Transverse colon (tissue), 4 donors: ENCODE results near the gene CAMK2D. TPM values are rescaled to one million over a fixed set of nuclear protein-coding genes. Genes with fewer than 3 reads are reported as not detected.

ENCODE experiments used
- DNase-seq: peaks from one replicate; pipeline ENCODE4 v3.0.0-alpha.2; 2019
- H3K27ac ChIP-seq, 4 donors: fragments of 200-600 bp; sonication (generic); 2 replicates each; pipeline ENCODE4 v1.5.1; 2016 to 2018; ENCODE audit warnings: inconsistent platforms in 4 of 4
- H3K27me3 ChIP-seq: fragments of 200-600 bp; sonication (generic); 2 replicates; pipeline ENCODE4 v1.5.1; 2017; ENCODE audit warnings: inconsistent platforms
- H3K36me3 ChIP-seq, 4 donors: fragments of 200-600 bp; sonication (generic); 2 replicates each; pipeline ENCODE4 v1.5.1; 2017 to 2019; ENCODE audit warnings: inconsistent platforms in 4 of 4
- H3K4me1 ChIP-seq, 4 donors: fragments of 200-600 bp; sonication (generic); 2 replicates each; pipeline ENCODE4 v1.5.1; 2017 to 2020; ENCODE audit warnings: inconsistent platforms in 4 of 4
- H3K4me3 ChIP-seq, 4 donors: fragments of 200-600 bp; sonication (generic); 1 replicate in 1 of 4; 2 replicates in 3 of 4; pipeline versions ENCODE4 v1.5.1 to v1.6.1; 2017 to 2019; ENCODE audit warnings: inconsistent platforms in 4 of 4
- H3K9me3 ChIP-seq, 2 donors: fragments of 200-600 bp; sonication (generic); 2 replicates each; pipeline ENCODE4 v1.5.1; 2017 to 2019; ENCODE audit warnings: inconsistent platforms in 2 of 2
- EP300 ChIP-seq: sonication (generic); formaldehyde crosslinking; IDR thresholded peaks from one replicate; pipeline ENCODE4 v1.6.1; 2017; ENCODE audit warnings: antibody characterized with exemption, low read depth
- POLR2A ChIP-seq: fragments of 450-650 bp; IDR thresholded peaks from one replicate; pipeline ENCODE4 v1.6.1; 2016; ENCODE audit warnings: antibody characterized with exemption, mild to moderate bottlenecking, moderate library complexity
- POLR2AphosphoS5 ChIP-seq, 3 donors: sonication (generic); formaldehyde crosslinking; IDR thresholded peaks; one replicate each; pipeline ENCODE4 v1.6.1; 2016; ENCODE audit warnings: antibody characterized with exemption in 3 of 3
- WGBS, 2 donors: methylation state at CpG; one replicate each; pipeline ENCODE4 v1.1.5; 2018; ENCODE audit warnings: low coverage in 1 of 2; 5-methylcytosine and 5-hydroxymethylcytosine counted together
- in situ Hi-C, 4 donors: fragments of 200-750 bp; cut with MboI; loops; one replicate each; pipeline versions ENCODE4 v1.15.0 to v1.15.1; 2017; ENCODE audit warnings: low sequenced_read_pairs in 3 of 4, low pct_ligation_motif_present in 1 of 4, low pct_unique_long_range_greater_than_20kb in 1 of 4
- intact Hi-C: fragments of 100-400 bp; cut with DNase I; formaldehyde crosslinking; loops from one replicate; pipeline ENCODE4 v1.15.1; 2023; ENCODE audit warnings: low total_unique reads
- total RNA-seq, 4 donors: library from RNA; depleted of rRNA; stranded (reverse); fragments of >200 nt; gene quantifications; one replicate each; pipeline ENCODE4 v1.1.0, GENCODE V29; 2016
- TF ChIP-seq, protein P1 (sequence below), 5 experiments: fragments of 200-600 bp in 3 of 5; fragments of 450-650 bp in 2 of 5; sonication (generic) in 3 of 5; IDR thresholded peaks; 1 replicate in 2 of 5; 2 replicates in 3 of 5; pipeline ENCODE4 v1.5.1; 2016 to 2017; ENCODE audit warnings: antibody characterized with exemption in 5 of 5, inconsistent platforms in 3 of 5, mild to moderate bottlenecking in 2 of 5, moderate library complexity in 1 of 5

Gene CAMK2D
- total RNA-seq, 4 donors from 2014 or later = 54.5 to 107 (median 84.7) TPM

DNA sequence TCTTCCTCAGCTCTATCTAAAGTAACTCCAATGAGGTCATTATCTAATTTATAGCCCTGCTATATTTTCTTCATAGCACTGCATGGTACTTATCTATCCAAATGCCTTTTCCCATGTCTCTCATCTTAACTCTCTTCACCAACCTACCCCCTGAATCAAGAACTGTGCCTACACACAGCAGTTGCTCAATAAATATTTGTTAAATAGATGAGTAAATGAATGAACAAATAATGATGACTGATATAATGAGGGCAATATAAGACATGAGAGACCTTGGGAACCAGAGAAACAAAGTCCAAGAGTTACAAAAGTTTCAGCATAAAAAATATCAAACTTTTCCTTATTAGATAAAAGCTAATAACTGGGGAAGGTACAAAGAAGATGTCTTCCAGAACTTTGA, 19.6 kb downstream of the CAMK2D start:
- Histone ChIP-seq H3K4me3 (no peak overlapping the region), H3K4me1 (peaks cover 0 to 18% (median 0%) of the 10 kb centered on the region in 4 donors), H3K27ac (no peak overlapping the region), H3K27me3 (no peaks in the 10 kb centered on the region), H3K36me3 (no peaks in the 10 kb centered on the region), H3K9me3 (no peaks in the 10 kb centered on the region)
- no peak for DNase-seq
- TF ChIP-seq EP300 (no peak), POLR2AphosphoS5 (IDR thresholded peaks at IDR 0.05) (no peak)
- TF ChIP-seq, protein P1, sequence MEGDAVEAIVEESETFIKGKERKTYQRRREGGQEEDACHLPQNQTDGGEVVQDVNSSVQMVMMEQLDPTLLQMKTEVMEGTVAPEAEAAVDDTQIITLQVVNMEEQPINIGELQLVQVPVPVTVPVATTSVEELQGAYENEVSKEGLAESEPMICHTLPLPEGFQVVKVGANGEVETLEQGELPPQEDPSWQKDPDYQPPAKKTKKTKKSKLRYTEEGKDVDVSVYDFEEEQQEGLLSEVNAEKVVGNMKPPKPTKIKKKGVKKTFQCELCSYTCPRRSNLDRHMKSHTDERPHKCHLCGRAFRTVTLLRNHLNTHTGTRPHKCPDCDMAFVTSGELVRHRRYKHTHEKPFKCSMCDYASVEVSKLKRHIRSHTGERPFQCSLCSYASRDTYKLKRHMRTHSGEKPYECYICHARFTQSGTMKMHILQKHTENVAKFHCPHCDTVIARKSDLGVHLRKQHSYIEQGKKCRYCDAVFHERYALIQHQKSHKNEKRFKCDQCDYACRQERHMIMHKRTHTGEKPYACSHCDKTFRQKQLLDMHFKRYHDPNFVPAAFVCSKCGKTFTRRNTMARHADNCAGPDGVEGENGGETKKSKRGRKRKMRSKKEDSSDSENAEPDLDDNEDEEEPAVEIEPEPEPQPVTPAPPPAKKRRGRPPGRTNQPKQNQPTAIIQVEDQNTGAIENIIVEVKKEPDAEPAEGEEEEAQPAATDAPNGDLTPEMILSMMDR (IDR thresholded peaks at IDR 0.05) = no peak
- intact Hi-C loops = no loop called here
- in situ Hi-C loops = no loop called here

DNA sequence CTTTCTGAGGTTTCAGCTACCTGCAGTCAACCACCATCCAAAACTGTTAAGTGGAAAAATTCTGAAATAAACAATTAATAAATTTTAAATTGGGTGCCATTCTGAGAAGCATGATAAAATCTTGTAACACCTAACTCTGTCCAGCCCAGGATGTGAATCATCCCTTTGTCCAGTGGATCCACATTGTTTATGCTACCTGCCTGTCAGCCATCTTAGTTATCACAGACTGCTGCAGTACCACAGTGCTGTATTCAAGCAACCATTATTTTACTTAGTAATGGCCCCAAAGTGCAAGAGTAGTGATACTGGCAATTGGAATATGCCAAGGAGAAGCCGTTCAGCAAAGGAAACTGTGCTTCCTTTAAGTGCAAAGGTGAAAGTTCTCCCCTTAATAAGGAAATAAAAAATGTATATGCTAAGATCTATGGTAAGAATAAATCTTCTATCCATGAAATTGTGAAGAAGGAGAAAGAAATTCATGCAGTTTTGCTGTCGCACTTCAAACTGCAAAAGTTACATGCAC, 20.6 kb downstream of the CAMK2D start:
- no peaks in the 10 kb centered on the region for H3K27me3 ChIP-seq
- no peak overlapping the region for H3K27ac ChIP-seq
- in situ Hi-C loops (no loop called here), intact Hi-C loops (no loop called here)
- no peak overlapping the region for H3K4me3 ChIP-seq
- WGBS, 2 donors = 77 to 100% methylated on average over 1 to 2 of the region's 2 CpGs
- peaks cover 0 to 18% (median 0%) of the 10 kb centered on the region in 4 donors for H3K4me1 ChIP-seq
- TF ChIP-seq EP300 (no peak), POLR2A (no peak), POLR2AphosphoS5 (IDR thresholded peaks at IDR 0.05) (no peak)
- TF ChIP-seq, protein P1 (IDR thresholded peaks at IDR 0.05) = no peak
- DNase-seq = no peak
- H3K9me3 ChIP-seq = no peaks in the 10 kb centered on the region
- H3K36me3 ChIP-seq = no peaks in the 10 kb centered on the region

DNA sequence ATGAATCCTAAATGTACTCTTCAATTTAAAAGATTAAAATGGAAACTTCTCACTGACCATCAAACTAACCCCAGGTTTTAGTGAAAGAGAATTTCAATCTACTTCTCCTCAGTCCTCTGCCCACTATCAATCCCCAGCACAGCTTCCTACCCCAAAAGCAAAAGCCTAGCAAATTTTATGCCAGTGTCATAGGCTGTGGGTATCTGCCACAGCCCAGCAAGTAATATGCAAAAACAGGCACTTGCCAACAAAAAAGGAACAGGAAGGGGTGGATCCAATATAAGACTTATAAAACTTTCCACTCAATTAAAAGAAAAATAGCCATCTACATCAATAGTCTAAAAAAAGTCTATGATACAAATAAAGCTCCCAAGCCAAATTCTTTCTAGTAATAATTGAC, 22.3 kb downstream of the CAMK2D start:
- no peak for DNase-seq
- in situ Hi-C loops (no loop called here), intact Hi-C loops (no loop called here)
- H3K27ac ChIP-seq = no peak overlapping the region
- TF ChIP-seq POLR2A (no peak), POLR2AphosphoS5 (IDR thresholded peaks at IDR 0.05) (no peak), EP300 (no peak)
- TF ChIP-seq, protein P1 (IDR thresholded peaks at IDR 0.05) = no peak
- no peaks in the 10 kb centered on the region for H3K9me3 ChIP-seq
- no peak overlapping the region for H3K4me3 ChIP-seq
- H3K36me3 ChIP-seq = no peaks in the 10 kb centered on the region
- peaks cover 0 to 18% (median 0%) of the 10 kb centered on the region in 4 donors for H3K4me1 ChIP-seq
- H3K27me3 ChIP-seq = no peaks in the 10 kb centered on the region

DNA sequence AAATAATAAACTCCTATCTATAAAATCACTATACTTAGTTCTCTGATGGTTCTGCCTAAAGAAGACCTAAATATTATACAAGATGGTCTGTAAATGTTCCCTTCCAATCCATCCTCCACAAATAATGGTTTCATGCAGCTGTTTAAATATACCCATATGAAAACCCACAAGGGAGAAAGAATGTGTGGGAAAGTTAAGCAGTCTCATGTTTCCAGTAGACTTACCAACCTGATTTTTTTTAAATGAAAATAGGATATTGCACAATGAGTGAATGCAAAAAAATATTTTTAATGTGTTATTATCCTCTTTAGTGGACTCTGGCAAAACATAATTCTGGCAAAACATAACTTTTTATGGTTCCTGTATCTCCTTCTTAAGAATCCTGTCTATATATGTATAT, 23.3 kb downstream of the CAMK2D start:
- TF ChIP-seq POLR2AphosphoS5 (IDR thresholded peaks at IDR 0.05) (no peak), EP300 (no peak), POLR2A (no peak)
- TF ChIP-seq, protein P1 (IDR thresholded peaks at IDR 0.05) = no peak
- Histone ChIP-seq H3K36me3 (no peaks in the 10 kb centered on the region), H3K27me3 (no peaks in the 10 kb centered on the region), H3K9me3 (no peaks in the 10 kb centered on the region), H3K4me1 (peaks cover 0 to 21% (median 0%) of the 10 kb centered on the region in 4 donors), H3K4me3 (no peak overlapping the region), H3K27ac (no peak overlapping the region)
- in situ Hi-C loops = no loop called here
- no peak for DNase-seq
- intact Hi-C loops = no loop called here
